Measurements from ENCODE around the gene JPT2.

DNA sequence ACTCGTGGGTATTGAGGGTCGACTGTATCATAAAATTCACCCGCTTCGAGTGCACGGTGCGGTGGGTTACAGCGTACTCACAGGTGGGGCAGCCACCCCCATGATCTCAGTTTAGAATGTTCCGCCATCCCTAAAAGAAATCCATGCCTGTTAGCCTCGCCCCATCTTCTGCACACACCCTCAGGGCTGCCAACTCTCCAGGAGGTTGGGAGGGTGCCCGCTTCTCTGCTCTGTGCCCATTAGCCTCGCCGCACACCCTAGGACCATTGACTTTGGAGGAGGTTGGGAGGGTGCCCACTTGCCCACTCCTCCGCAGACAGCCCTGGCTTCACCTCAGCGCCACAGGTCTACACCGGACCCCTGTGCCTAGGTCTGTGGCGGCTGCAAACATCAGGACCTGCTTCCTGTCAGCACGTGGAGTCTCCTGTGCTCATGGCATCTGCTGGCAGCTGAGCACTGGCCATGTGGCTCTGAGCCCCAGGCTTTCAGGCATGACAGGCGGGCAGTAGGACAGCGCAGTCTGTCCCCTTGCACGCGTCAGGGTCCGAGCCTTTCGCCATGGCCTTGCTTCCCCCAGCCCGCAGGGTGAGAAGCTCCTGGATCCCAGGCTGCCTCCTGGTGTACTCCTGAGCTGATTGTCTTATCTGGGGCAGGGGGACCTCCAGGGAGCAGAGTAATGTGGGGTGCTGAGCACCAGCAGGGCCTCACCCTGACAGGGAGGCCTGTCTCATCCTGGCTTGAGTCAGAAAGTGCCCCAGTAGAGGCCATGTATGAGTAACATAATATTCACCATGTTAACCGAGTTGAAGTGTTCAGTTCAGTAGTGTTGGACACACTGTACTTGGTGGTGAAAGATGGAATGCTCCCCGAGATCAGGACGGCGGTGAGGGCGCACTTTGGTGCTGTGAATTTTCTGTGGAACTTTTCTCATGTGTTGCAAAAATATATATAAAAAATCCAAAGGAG, 71.4 kb downstream of the JPT2 start:
- no peak for TF ChIP-seq USF2 (IDR thresholded peaks at IDR 0.05)
- TF ChIP-seq, protein P1, sequence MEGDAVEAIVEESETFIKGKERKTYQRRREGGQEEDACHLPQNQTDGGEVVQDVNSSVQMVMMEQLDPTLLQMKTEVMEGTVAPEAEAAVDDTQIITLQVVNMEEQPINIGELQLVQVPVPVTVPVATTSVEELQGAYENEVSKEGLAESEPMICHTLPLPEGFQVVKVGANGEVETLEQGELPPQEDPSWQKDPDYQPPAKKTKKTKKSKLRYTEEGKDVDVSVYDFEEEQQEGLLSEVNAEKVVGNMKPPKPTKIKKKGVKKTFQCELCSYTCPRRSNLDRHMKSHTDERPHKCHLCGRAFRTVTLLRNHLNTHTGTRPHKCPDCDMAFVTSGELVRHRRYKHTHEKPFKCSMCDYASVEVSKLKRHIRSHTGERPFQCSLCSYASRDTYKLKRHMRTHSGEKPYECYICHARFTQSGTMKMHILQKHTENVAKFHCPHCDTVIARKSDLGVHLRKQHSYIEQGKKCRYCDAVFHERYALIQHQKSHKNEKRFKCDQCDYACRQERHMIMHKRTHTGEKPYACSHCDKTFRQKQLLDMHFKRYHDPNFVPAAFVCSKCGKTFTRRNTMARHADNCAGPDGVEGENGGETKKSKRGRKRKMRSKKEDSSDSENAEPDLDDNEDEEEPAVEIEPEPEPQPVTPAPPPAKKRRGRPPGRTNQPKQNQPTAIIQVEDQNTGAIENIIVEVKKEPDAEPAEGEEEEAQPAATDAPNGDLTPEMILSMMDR (IDR thresholded peaks at IDR 0.05): no peak
- TF ChIP-seq CBX8 (IDR thresholded peaks at IDR 0.05): no peak
- no peak for TF ChIP-seq ZFP36 (IDR thresholded peaks at IDR 0.05; ENCODE audit: borderline replicate concordance, partially characterized antibody)
- no peak for TF ChIP-seq EHMT2 (IDR thresholded peaks at IDR 0.05; ENCODE audit: low read depth)
- TF ChIP-seq CEBPB (IDR thresholded peaks at IDR 0.05): no peak
- TF ChIP-seq POLR2A (IDR thresholded peaks at IDR 0.05; ENCODE audit: low read length): no peak
- TF ChIP-seq KDM5A (IDR thresholded peaks at IDR 0.05): no peak
- TF ChIP-seq RFX5 (IDR thresholded peaks at IDR 0.05): no peak
- TF ChIP-seq MAX (IDR thresholded peaks at IDR 0.05): no peak
- no peak for TF ChIP-seq BHLHE40 (IDR thresholded peaks at IDR 0.05; ENCODE audit: low read depth, low read length)
- no peak for TF ChIP-seq GATA3 (IDR thresholded peaks at IDR 0.05; ENCODE audit: borderline replicate concordance)
- TF ChIP-seq ZNF302 (CRISPR knock-in tag; IDR thresholded peaks at IDR 0.05): no peak
